Right lobe of liver (tissue), 6 donors: ENCODE measurements around the gene LCN9. TPM values are rescaled to one million over a fixed set of nuclear protein-coding genes. Genes with fewer than 3 reads are reported as not detected.

ENCODE experiments used
- ATAC-seq, 4 donors: fragments of 200-7000 bp; cut with Tn5 transposase; one replicate each; pipeline ENCODE4 v1.9.1; 2020; ENCODE audit warnings: mild to moderate bottlenecking in 4 of 4, moderate library complexity in 4 of 4
- DNase-seq, 3 donors: peaks; one replicate each; pipeline ENCODE4 v3.0.0-alpha.2; 2020
- H3K27ac ChIP-seq, 3 donors: fragments of 200-600 bp; one replicate each; pipeline ENCODE4 v1.8.0; 2022
- H3K27me3 ChIP-seq, 2 donors: fragments of 200-600 bp; one replicate each; pipeline ENCODE4 v1.8.0; 2022
- H3K36me3 ChIP-seq, 4 donors: fragments of 200-600 bp; sonication (generic) in 1 of 4; one replicate each; pipeline versions ENCODE4 v1.5.1 to v1.8.0; 2017 to 2022; ENCODE audit warnings: control low read depth in 1 of 4
- H3K4me1 ChIP-seq, 4 donors: fragments of 200-600 bp; sonication (generic) in 1 of 4; one replicate each; pipeline versions ENCODE4 v1.5.1 to v1.8.0; 2017 to 2022; ENCODE audit warnings: control low read depth in 1 of 4
- H3K4me3 ChIP-seq, 3 donors: fragments of 200-600 bp; one replicate each; pipeline ENCODE4 v1.8.0; 2022
- H3K9me3 ChIP-seq, 4 donors: fragments of 200-600 bp; sonication (generic) in 1 of 4; one replicate each; pipeline versions ENCODE4 v1.5.1 to v1.8.0; 2017 to 2022; ENCODE audit warnings: control low read depth in 1 of 4
- CTCF ChIP-seq, 4 donors: fragments of 200-600 bp in 3 of 4; fragments of 450-650 bp in 1 of 4; IDR thresholded peaks; one replicate each; pipeline versions ENCODE4 v1.5.1 to v1.8.0; 2016 to 2022; ENCODE audit warnings: antibody characterized with exemption in 4 of 4, mild to moderate bottlenecking in 2 of 4
- POLR2A ChIP-seq: fragments of 450-650 bp; IDR thresholded peaks from one replicate; pipeline ENCODE4 v1.6.1; 2017; ENCODE audit warnings: antibody characterized with exemption, mild to moderate bottlenecking
- WGBS: methylation state at CpG from one replicate; pipeline ENCODE4 v1.1.6; 2018; ENCODE audit warnings: low coverage, low lambda C conversion rate; ENCODE audit not compliant: insufficient coverage; ENCODE audit errors: missing lambda C conversion rate; 5-methylcytosine and 5-hydroxymethylcytosine counted together
- intact Hi-C, 2 donors: fragments of 100-400 bp; cut with DNase I; formaldehyde crosslinking; loops; one replicate each; pipeline versions ENCODE4 v1.11.2 to v1.14.1; 2022
- total RNA-seq, 6 experiments: library from RNA; depleted of rRNA in 2 of 6; stranded (reverse); fragments of >200 nt in 2 of 6; fragmentation: NEBNext Ultra II Directional in 3 of 6; extraction: Animal tissue kit (Norgen Biotek cat#: 25700) in 3 of 6; gene quantifications; one replicate each; pipeline versions ENCODE4 v1.1.0 to v1.2.4, GENCODE V29; 2016 to 2023
- donor health status: DM: no; HTN: yes; CAD: no.
- donor health status: DM: no; HTN: no; CAD: no.
- donor health status: DM: no; HTN: no; CAD: no.
- donor health status: DM: no; HTN: yes; CAD: no.
- donor health status: DM: no; HTN: yes; CAD: no.

LCN9 gene
- total RNA-seq, 6 experiments from 2014 or later = not detected

DNA sequence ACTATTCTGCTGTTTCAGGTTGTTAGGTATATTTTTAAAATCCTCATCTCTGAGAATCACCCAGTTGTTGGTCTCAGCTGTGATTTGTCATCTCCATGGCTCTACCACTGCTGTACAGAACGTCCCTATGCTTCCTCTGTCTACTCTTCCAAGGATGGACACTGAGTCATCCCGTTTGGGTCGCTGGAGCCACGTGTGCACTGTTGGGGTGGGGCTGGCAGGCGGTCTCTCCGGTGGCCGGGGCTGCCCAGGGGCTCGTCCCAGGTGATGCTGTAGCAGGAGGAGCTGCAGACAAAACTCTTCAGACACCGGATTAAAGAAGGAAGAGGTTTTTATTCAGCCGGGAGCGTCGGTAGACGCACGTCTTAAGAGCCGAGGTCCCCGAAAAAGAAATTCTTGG is 16.9 kb downstream of the LCN9 start:
- no peaks in the 10 kb centered on the region for H3K27me3 ChIP-seq
- TF ChIP-seq CTCF (IDR thresholded peaks at IDR 0.05) = no peak
- no peak for TF ChIP-seq POLR2A

GRCh38 chr9:135681161-135681560 is 18.1 kb downstream of the LCN9 start:
- DNase-seq = no peak
- no peak overlapping the region for H3K27ac ChIP-seq
- intact Hi-C loops = no loop called here
- H3K9me3 ChIP-seq = no peaks in the 10 kb centered on the region
- no peaks in the 10 kb centered on the region for H3K27me3 ChIP-seq
- no peak for ATAC-seq
- H3K4me1 ChIP-seq = no peaks in the 10 kb centered on the region
- TF ChIP-seq POLR2A = no peak
- TF ChIP-seq CTCF (IDR thresholded peaks at IDR 0.05) = no peak
- H3K36me3 ChIP-seq = no peaks in the 10 kb centered on the region
- H3K4me3 ChIP-seq = no peak overlapping the region
- 50% methylated on average over 1 of the region's 5 CpGs for WGBS

More for the DNA sequence above, 16.9 kb downstream of the LCN9 start:
- Histone ChIP-seq H3K4me3 (no peak overlapping the region), H3K27ac (no peak overlapping the region), H3K9me3 (no peaks in the 10 kb centered on the region), H3K4me1 (no peaks in the 10 kb centered on the region), H3K36me3 (no peaks in the 10 kb centered on the region)
- intact Hi-C loops = no loop called here
- no peak for ATAC-seq
- DNase-seq = no peak
- WGBS = 50% methylated on average over 11 of the region's 16 CpGs

DNA sequence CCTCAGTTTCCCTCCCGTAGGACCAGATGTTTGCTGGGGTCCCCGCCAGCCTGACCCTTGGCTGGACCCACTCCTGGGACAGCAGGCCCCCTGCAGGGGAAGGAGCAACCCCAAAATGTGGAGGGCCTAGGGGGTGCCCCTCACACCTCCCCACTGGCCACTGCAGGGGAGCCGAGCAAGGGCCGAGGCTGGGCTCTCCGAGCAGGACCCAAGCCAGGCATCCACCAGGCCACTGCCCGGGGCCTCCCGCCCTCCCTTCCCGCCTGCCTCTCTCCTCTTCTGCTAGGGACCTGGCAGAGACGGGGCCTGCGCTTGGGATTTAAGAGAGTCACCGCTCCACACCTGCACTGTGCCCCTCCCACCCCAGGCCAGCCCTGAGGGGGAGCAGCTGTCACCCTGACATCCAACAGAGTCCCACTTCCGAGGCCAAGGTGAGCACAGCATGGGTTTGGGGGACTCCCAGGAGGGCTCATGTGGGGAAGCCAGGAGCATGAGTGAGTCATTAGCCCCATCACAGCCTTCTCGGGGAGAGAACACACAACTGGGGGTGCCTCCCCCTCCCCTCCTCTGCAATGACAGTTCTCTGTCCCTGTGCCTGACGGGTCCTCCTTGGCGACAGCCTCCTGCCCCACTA is 20.4 kb downstream of the LCN9 start:
- no peak for DNase-seq
- no peaks in the 10 kb centered on the region for H3K9me3 ChIP-seq
- no peaks in the 10 kb centered on the region for H3K4me1 ChIP-seq
- intact Hi-C loops = no loop called here
- TF ChIP-seq CTCF (IDR thresholded peaks at IDR 0.05) = no peak
- no peak for TF ChIP-seq POLR2A
- ATAC-seq = no peak
- H3K27me3 ChIP-seq = no peaks in the 10 kb centered on the region
- WGBS = 42% methylated on average over 3 of the region's 15 CpGs
- H3K36me3 ChIP-seq = no peaks in the 10 kb centered on the region
- no peak overlapping the region for H3K4me3 ChIP-seq
- H3K27ac ChIP-seq = no peak overlapping the region

DNA sequence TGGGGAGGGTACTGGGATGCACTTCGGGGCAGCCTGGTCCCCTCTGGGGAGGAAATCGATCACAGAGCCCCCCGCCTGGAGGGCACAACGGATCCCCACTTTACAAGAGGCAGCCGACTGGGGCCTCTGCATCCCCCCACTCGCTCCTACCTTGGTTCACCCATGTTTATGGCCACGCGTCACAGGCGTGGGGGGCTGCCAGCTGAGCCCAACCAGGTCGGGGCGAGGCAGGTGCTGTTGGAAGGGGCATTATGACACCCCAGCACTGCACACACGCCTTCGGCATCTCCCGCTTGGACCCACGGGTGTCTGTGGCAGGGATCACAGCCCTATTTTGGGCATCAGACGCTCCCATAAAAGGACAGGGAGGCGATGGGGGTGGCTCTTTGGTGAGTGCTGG is 21.6 kb downstream of the LCN9 start:
- H3K4me3 ChIP-seq = no peak overlapping the region
- H3K36me3 ChIP-seq = no peaks in the 10 kb centered on the region
- DNase-seq (no peak), ATAC-seq (no peak)
- no peaks in the 10 kb centered on the region for H3K4me1 ChIP-seq
- no CpG with 5 or more reads among the region's 17 CpGs for WGBS
- no peaks in the 10 kb centered on the region for H3K27me3 ChIP-seq
- H3K9me3 ChIP-seq = no peaks in the 10 kb centered on the region
- intact Hi-C loops = no loop called here
- no peak for TF ChIP-seq CTCF (IDR thresholded peaks at IDR 0.05)
- TF ChIP-seq POLR2A = no peak
- no peak overlapping the region for H3K27ac ChIP-seq

DNA sequence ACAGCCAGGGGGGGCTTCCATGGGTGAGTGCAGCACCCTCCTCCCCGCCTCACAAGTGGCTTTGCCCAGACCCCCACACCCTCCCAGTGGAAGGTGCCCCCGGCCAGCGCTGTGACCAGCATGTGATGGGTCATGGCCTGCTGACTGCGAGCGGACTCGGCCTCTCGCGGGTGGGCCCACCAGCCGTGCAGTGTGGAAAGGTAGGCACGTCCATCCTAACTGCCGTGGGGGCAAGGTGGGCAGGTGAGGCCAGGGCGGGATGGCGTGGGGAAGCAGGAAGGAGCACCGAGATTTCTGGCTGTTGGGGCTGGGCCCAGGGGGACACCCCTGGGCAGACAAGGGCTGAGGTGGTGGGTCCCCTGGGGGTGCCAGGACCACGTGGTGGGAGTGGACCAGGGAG is 24.1 kb downstream of the LCN9 start:
- ATAC-seq (no peak), DNase-seq (no peak)
- intact Hi-C loops = no loop called here
- TF ChIP-seq CTCF (IDR thresholded peaks at IDR 0.05) (no peak), POLR2A (no peak)
- 73% methylated on average over 7 of the region's 15 CpGs for WGBS
- Histone ChIP-seq H3K27me3 (no peaks in the 10 kb centered on the region), H3K27ac (no peak overlapping the region), H3K4me1 (no peaks in the 10 kb centered on the region), H3K9me3 (no peaks in the 10 kb centered on the region), H3K4me3 (no peak overlapping the region), H3K36me3 (no peaks in the 10 kb centered on the region)
